NCI-H1048 (cell line): ENCODE data around the gene HADHA.

Source experiments
- DNase-seq: peaks from one replicate; lab custom pipeline; 2025; lab: John Stamatoyannopoulos, UW

HADHA gene

DNA sequence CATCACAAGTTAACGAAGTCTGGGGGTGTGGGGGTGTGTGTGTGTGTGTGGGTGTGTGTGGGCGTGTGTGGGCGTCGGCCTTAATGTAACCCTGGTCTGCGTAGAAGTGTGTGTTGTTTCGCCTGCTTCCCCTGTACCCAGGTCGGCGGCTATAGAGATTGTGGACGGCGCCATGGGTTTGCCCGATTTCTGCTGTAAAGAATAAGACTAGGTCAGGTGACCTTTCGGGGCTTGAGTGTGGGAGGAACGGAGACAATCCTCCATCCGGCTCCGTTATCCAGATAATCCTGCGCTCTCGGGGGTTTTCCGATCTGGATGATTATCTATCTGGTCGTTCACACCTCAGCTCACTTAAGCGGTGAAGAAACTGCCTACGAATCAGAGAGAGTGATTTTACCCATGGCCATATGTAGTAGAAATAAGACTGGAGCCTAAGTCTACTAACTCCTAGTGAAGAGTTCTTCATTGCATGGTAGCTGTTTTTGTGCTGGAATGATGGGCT lies 850 bp upstream of the HADHA start:
- DNase-seq = no peak

DNA sequence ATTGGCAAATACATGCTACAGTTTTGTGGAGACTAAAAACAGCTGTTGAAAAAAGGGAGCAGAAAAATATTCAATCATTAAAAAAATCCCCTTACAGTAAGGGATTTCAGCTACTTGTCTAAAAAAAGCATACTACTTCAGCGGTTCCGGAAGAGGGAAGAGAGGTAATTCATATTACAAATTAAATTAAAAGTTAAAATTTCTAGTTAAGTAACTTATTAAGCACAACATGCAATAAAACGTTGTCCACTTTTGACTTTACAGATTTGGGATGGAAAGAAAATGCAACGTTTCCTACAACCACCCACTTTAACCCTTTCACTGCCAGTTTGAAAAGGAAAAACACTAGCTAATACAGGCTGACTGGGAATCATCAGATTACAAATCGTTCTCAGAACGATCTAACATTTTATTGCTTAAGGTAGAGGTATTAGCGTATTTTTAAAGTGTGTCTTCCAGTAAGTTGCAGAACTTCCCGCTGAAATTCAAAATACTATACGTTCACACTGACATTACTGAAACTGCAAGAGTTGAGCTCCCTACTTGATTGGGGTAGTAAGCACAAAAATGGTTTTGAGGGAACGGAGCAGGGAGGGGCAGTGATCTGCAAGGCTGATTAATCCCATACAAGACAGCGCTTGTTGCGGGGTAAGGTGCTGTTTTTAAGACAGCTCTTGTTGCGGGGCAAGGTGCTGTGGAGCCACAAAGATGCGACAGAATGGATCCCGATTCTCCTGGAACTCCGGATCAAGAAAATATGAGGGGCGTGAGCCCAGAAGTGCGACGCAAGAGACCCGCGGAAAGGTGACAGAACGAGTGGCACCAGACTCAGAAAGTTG lies 743 bp downstream of the HADHA start:
- no peak for DNase-seq

DNA sequence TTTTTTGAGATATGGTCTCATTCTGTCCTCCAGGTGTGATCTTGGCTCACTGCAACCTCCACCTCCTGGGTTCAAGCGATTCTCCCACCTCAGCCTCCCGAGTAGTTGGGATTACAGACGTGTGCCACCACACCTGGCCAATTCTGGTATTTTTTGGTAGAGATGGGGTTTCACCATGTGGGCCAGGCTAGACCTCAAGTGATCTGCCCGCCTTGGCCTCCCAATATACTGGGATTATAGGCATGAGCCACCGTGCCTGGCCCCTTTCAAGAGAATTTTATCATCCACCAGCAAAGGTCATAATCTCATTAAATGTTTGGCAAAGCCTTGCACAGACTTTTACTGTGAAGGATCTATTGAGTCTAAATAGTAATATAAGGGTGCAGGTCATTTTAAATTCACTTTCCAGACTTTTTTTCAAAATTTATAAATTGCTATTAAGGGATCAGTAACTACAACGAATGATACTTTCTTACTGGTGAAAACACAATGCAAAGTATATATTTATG lies 2.5 kb downstream of the HADHA start:
- DNase-seq = no peak

DNA sequence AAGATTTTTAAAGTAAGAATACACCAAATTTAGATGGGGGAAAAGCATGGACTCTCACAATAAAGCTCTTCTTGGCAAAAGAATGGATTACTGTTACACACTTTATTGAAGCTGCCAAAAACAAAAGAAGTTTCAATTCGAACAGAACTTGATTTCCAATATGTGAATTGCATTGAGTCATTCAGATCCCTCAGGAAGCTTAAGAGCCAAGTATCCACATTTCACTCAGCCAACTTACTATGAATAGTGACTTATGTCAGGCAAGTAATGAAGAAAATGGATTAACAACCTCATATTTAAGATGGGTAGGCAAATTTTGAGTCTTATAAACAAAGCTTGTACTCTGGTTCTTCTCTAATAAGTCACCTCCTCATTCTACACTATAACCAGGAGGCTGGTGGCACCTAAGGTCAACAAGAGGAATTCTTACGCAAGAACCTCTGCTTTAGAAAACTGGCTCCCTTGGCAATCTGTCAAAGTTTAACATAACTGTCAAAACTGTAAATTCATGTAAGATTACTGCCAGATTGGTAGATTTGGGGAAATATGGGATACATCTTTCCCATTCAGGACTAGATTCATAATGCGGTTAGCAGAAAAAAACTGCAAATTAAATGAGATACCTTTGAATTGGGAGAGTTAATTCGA lies 6.0 kb downstream of the HADHA start:
- DNase-seq = no peak

DNA sequence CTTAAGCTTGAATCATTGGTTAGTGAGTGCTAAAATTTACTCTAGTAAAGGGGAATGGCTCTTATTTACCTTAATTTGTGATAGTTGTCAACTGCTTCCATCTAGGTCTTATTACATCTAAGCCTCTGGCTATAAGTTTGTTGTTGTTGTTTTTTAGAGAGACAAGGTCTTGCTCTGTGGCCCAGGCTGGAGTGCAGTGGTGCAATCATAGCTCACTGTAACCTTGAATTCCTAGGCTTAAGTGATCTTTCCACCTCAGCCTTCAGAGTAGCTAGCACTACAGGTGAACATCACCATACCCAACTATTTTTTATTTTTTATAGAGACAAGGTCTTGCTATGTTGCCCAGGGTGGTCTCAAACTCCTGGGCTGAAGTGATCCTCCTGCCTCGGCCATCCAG lies 6.6 kb downstream of the HADHA start:
- DNase-seq = no peak

DNA sequence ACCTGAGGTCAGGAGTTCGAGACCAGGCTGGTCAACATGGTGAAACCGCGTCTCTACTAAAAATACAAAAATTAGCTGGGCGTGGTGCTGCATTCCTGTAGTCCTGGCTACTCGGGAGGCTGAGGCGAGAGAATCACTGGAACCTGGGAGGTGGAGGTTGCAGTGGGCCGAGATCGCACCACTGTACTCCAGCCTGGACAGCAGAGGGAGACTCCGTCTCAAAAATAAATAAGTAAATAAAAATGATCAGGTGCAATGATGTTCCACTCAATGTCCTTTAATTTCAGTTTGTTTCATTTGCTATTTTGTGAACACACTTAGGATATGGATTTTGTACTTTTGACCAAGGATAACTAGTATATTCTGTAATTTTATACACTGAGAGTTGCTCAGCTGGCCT lies 9.3 kb downstream of the HADHA start:
- DNase-seq = no peak

DNA sequence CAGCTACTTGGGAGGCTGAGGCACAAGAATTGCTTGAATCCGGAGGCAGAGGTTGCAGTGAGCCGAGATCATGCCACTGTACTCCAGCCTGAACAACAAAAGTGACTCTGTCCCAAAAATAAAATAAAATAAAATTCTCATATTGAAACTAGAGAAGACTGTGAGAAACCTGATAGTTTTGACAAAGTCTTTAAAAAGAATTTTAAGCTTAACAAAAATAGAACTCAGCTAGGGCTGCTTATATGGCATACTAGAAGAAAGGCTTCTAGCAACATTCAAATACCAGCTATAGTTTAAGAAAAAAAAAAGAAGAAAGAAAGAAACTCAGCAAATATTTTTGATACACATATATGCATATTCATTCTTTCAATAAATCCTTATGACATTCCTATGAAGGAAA lies 13.6 kb downstream of the HADHA start:
- no peak for DNase-seq

DNA sequence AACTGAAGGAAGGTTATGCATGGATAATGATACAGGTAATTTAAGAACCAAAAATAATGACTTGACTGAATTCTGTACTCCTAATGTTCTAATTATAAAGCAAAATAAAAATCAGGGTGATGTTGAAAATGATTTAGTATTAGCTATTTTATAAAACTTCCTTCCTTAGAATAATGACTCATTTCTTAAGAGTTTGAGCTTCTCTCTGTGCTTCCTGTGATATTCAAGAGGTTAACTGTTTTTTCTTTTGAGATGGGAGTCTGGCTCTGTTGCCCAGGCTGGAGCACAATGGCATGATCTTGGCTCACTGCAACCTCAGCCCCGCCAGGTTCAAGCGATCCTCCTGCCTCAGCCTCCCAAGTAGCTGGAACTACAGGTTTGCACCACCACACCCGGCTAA lies 14.8 kb downstream of the HADHA start:
- no peak for DNase-seq

DNA sequence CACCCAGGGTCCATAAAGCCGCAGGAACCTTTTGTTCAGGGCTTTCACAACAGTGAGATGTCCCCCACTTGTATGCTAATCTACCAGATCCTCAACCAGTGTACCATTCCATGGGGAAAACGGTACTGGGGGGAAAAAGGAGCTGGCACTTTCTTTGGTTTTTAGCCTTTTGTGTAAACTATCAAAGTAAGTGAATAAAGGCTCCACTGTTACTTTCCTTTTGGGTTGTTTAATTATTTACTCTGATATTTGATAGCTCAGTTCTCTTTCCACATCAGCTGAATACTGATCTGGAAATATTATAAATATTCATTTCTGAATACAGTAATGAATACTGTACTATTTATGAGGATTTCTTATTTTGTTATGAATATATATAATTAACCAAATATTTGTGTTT lies 20.3 kb downstream of the HADHA start:
- no peak for DNase-seq

DNA sequence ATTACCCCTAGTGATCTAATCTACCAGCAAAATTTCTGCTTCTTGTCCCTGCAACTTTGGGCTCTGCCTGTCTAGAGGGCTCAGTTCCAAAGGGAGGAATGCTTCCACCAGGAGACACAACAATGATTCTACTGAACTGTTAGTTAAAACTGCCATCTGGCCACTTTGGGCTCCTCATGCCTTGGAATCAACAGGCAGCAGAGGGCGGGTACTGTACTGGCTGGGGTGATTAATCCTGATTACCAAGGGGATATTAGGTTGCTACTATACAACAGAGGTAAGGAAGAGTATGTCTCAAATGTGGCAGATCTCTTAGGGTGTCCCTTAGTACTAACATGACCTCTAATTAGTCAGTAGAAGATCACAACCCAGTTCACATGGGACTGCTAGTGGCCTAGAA lies 21.4 kb downstream of the HADHA start:
- DNase-seq = no peak

DNA sequence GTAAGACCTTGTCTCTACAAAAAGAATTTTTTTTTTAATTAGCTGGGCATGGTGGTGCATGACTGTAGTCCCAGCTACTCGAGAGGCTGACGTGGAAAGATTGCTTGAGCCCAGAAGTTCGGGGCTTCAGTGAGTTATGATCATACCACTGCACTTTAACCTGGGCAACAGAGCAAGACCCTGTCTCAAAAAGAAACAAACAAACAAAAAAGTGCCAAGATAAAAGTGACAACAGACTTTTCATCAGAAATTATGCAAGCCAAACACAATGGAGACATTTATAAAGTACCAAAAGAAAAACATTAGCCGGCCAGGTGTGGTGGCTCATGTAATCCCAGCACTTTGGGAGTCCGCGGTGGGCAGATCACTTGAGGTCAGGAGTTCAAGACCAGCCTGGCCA lies 26.7 kb downstream of the HADHA start:
- no peak for DNase-seq

DNA sequence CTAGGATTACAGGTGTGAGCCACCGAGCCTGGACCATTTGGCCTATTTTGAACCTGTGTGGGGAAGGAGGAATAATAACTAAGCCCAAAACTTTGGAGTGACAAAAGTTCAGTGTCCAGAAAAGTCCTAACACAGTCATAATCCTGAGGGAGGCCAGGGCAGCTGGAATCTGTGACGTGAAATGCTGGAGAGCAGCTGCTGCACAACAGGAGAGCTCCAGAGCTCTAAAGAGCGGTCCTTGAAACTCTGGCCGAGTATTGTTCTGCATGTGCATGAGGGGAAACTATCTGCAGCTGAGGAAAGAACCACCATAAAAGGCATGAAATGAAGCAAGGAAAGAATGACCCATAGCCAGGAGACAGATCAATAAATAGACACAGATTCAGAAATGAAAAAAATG lies 27.8 kb downstream of the HADHA start:
- no peak for DNase-seq

DNA sequence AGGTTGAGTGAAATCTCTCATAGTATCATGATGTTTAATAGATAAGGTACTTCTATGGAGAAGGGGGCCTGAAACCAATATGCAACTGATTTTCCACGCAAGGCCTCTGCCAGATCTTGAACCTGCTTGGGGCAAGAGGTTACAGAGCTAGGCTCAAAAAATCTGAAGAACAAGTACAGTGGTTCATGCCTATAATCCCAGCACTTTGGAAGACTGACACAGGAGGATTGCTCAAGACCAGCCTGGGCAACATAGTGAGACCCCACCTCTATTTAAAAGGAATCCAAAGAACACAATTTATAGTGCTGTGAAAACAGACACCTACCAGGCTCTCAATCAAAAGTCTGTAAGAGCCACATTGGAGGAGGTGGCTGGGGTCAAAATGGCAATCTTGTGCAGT lies 28.6 kb downstream of the HADHA start:
- no peak for DNase-seq

DNA sequence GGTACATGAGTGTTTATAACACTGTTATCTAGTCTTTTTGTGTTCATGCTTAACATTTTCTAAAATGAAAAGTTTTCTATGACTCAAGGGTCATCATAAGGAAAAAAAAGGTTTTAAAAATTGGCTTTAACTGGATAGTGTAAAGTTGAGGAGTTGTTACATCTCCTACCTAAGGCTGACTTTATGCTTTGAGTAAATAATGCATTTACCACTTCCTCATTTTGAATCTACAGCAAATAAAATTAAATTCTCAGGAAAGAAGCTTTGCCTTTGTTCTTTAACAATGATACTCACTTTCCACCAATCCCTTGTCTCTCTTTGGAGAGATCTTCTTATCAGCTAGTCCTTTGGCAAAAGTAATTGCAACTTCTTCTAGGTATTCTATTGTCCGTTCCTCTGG lies 29.7 kb downstream of the HADHA start:
- no peak for DNase-seq

DNA sequence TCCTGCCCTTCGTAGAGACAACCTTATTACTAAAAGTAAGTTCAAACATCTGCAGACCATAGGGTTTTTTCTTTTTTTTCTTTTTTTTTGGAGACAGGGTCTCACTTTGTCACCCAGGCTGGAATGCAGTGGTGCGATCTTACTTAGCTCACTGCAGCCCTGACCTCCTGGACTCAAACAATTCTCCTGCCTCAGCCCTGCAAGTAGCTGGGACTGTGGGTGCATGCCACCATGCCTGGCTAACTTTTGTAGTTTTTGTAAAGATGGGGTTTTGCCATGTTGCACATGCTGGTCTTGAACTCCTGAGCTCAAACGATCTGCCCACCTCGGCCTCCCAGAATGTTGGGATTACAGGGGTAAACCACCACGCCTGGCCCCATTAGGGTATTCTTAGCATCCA lies 32.4 kb downstream of the HADHA start:
- no peak for DNase-seq

DNA sequence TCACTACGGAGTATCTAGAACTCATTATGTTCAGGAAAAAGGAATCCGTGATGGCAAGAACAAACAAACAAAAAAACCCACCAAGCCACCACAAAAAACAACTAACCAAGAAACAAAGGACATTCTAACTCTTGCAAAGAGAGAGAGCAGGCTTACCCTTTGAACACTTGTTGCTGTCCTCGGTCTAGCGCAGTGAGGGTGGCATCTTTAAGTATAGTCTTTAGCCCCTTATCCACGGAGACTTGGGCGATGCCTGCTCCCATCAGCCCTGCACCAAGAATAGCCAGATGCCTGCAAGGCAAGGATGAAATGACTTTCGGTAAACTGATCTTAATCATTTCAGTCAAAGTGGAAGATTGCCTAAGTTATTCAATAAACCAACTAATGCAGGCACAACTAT lies 40.5 kb downstream of the HADHA start:
- no peak for DNase-seq

DNA sequence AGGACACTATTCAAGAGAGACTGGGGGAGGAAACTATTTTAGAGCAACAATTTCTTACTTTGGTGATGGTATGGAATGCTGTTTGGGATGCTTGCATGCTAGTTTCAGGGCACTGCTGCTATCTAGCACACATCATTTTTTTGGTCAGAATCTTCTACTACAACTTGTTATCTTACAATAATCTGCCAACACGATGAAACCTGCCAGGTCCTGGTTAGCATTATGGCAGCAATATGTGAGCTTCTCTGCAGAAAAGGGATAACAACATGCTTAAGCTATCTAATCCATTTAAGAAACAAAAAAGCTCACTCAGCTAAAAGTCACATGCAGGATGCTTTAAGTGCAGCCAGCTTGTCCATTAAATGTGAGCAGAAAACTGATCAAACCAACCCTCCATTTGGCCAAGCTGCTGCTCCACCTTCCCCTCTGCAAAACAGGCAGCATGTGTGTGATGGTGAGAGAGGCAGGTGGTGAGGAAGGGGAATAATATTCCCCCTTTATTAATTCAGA lies 41.4 kb downstream of the HADHA start:
- no peak for DNase-seq

DNA sequence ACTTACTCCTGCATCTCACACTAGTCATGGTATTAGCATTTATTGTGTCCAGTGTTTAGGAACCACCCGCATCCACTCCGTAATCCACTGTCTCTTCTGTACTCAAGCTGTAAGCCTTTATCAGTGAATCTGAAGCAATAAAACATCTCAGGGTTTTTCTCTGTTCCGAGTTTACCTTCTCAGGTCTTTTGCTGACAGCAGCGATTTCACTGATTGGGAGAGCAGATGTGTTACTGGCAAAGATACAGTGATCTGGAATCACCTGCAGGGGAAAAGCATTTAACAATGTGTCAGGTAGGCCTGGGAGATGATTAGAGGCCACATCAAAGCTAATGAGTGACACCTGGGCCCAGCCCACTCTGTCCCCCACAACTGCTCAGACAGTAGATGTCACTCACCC lies 46.9 kb downstream of the HADHA start:
- no peak for DNase-seq

DNA sequence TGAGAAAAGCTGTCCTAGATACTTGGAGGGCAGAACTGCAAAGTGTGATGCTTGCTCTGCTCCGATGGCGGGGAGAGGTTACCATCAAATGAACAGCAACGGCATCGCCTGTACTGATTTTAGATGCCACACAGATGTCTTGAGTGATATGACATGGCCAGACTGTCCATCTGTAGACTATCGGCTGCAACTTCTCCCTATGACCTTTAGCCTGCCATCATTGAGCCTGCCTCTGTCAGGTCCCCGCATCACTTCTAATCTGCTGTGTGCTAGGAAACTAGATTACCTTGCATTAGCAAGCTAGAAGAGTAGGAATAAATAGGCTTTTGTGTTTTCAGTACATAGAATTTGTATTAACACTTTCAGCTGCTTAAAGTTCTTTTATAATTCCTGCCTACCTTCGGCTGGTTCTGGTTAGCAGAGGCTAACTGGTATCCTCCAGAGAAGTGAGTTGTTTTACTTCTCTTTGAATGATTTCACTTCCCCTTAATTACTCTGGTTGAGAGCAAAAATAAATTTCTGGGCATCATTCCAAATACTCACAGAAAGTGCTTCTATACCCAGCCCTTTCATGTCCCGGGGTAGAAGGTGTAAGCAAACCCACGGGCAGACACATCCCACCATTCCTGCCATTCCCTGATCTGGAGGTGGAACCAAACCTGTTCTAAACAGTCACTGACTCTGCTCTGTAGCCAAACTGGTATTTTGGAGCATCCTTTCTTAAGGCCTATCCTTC lies 47.6 kb downstream of the HADHA start:
- no peak for DNase-seq

DNA sequence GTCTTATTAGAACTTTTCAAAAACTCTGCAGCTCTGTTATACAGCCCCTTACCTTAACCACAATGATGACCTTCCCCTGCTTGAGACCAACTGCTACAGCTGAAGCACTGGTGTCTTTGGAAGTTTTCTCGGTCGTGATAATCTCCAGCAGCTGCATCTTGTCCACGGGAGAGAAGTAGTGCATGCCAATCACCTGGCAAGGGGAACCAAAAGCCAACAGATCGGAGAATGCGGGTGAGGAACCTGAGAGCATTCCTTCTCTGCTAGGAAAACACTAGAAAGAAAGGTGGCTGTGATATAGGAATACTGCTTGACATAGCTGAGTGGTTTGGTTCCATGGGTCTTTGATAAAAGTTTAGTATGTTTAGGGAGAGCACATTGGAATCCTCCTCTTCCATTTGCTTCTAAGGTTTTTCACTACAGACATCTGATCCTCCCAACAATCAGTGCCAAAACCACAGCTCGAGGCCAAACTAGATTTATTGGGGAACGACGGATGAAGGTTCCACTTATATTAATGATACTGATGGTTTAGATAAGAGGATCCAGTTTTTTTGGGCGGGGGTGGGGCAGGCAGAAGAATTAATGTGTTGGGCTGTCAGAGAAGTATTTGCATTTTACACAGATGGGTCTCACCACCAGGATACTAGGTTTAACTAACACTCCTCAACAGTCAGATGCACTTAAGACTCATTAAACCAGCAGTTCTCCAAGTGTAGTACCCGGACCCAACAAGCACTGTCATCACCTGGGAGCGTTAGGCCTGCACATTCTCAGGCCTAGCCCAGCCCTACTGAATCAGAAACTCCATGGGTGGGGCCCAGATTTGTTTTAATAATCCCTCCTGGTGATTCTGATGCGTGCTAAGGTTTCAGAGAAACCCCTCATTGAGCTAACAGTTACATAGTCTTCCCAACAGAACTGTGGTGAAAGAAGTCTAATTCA lies 49.1 kb downstream of the HADHA start:
- no peak for DNase-seq

DNA sequence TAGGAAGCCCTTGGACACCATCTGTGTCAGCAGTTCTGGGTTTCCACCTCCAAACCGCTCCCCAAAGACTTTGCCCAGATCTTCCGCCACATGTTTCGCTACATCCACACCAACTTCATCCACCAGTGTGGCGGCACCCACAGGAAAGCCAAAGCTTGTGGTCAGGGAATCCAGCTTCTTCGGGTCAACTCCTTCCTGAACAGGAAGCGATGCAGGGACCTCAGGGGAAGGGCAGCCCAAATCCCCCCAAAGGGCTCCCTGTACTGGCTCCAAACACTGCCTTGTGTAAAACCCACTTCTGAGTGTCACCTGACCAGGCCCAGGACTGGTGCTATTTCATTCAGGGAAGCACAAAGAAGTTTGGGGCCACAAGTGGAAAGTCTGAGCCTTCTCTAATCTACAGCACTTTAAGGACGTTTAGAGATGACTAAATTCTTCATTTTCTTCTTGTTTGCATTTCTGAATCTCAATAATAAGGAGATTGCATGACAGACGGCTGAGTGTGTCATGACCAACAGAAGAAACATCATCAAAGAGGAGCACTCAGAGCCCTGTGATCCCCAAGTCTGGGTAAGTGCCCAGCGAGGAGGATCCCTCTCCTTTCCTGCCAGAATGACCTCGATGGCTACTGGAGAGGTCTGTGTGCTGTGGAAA lies 50.7 kb downstream of the HADHA start:
- no peak for DNase-seq
